HCEC 1CT (cell line): ENCODE results near the gene EFCAB8.
"Not testable (repeated sequence)": the region's sequence is repeated elsewhere in the genome, so short reads cannot be mapped to it uniquely, and the experiment has no call there.

Experiments
- DNase-seq: peaks from one replicate; pipeline ENCODE4 v3.0.0-alpha.2; 2017

EFCAB8 gene

GRCh38 chr20:32973077-32973717 is 114.5 kb downstream of the EFCAB8 start:
- no peak for DNase-seq

- not testable (repeated sequence) for DNase-seq
Measured at GRCh38 chr20:32974204-32975064, 115.7 kb downstream of the EFCAB8 start.

- not testable (repeated sequence) for DNase-seq
Measured at GRCh38 chr20:32975121-32975520, 116.4 kb downstream of the EFCAB8 start.

- DNase-seq = no peak
Measured at GRCh38 chr20:32975698-32976674, 117.3 kb downstream of the EFCAB8 start.

- DNase-seq = no peak
Measured at GRCh38 chr20:32976746-32977145, 118.0 kb downstream of the EFCAB8 start.

GRCh38 chr20:32977281-32978008 is 118.7 kb downstream of the EFCAB8 start:
- DNase-seq = no peak

DNA sequence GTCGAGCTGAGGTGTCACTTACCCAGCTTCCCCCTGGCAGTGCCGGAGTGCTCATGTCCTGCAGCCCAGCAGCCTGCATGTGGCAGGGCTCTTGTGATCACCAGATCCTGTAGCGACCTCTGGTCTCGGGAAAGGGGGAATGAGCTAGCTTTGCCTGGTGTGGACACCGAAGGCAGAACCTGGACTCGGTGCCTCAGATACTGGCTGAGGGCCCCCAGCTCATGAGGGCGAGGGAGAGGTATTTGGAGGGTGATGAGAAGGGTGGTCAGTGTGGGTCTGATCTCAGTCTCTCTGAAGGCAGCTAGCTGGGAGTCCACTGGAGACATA is 119.2 kb downstream of the EFCAB8 start:
- DNase-seq = no peak

- DNase-seq = no peak
Measured at GRCh38 chr20:32979201-32979998, 120.7 kb downstream of the EFCAB8 start.

DNA sequence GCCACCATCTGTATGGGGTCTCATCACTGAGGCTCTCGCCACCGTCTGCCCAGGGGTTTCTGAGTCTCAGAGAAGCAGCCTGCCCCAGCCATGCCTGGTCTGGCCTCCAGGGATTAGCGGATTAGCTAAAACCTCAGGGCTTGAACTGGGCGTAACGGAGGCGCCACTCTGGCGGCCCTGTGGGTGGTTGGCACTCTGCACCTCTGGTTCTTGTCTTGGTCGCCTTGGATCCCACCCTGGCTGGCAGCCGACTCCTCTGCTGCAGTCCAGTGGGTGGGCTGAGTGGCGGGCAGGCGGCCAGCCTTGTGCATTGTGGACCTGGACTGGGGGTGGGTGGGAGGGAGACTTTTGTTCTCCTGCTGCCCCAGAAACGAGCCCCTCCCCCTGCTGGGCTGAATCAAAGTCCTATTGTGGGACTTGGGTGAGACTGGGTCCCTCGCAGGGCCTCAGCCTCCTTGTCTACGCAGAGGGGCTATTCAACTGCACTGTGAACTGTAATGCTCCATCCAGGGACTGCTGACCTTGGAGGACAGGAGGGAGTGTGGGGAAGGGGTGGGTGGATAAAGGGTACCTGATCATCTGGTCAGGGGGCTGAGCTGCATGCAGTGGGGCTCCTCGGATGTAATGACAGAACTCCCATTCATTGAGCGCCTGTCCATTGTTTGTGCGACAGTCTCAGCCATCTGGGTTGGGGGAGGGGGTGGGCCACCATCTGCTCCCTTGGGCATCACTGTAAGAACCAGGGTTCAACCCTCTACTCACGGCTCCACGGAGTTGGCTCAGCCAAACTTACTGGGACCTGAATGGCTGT is 121.6 kb downstream of the EFCAB8 start:
- DNase-seq = no peak

DNA sequence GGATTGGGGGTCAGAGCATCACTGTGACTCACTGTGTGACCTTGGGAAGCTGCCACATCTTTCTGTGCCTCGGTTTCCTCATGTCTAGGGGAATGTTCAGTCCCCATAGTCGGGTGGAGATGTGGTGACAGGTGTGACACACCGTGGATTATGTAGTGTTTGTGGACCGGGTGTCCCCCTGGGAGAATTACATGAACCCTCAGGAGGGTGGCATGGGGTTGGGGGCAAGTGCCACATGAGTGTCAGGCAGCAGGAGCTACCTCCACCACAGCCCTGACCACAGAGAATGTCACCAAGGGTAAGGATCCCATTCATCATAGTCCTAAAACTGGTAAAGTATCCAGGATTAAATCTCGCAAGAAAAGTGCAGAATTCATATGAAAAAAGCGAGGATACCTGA is 122.3 kb downstream of the EFCAB8 start:
- DNase-seq = no peak

GRCh38 chr20:32982617-32983458 is 124.1 kb downstream of the EFCAB8 start:
- DNase-seq = no peak

GRCh38 chr20:32983459-32984112 is 124.9 kb downstream of the EFCAB8 start:
- no peak for DNase-seq

DNA sequence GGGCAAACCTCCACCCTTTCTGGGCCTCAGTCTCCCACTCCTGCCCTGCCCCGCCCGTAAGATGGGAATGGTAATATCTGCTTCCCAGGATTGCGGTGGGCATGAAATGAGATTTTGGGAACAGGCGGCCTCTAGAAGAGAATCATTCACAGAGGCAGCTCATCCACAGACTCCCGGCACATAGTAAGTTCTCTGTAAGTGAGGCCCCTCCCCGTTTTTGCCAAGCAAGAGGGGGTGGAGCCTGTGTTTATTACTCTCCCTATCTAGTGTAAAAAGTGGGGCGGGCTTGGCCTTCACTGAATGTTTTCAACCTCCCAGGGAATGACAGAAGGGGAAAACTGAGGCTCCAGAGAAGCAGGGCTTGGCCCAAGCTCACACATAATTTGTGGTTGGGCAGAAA is 125.5 kb downstream of the EFCAB8 start:
- DNase-seq = no peak

DNA sequence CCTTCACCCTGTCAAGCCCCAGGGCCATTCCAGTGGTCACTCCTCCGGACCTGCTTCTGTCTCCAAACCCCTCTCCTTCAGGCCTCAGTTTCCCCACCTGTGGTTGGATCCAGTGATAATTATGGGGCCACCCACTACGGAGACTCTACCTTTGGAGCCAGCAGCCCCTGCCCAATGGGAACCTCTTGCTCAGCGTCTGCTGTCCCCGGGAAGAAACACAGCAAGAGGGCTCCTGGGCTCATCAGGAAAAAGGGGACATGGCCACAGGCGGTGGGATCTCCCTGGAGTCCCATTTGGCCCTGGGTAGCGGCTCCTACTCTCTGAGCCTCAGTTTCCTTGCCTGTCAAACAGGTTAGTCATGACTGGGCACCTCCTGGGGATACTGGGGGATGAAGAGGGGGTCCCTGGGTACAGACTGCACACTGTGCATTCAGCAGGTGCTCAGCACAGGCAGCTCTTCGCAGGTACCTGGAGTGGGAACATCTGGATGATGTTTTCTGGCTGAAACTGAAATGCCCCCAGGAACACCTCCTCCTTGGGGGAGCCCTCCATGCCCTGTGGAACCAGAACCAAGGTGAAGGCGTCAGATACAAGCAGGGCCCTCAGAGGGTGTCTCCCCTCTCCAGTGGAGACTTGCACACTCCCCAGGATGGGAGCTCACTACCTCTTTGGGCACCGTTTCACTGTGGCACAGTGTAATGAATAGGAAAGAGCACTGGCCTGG is 126.1 kb downstream of the EFCAB8 start:
- no peak for DNase-seq

DNA sequence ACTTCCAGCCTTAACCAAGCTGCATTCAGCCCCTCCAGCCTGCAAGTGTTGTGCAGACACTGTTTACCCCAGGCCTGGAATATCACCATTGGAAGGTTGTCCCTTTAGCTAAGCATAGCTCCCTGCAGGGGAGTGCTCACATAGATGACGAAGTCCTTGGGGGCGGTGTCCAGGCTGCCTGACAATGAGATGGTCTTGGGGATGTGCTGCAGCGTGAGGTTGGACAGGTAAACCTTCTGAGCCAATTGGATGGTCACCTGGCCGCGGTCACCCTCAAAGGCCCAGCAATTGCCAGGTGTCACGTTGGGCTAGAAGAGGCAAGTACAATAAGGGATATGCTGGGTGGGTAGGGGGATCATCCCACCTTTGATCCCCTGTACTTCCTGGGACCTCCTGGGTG is 126.9 kb downstream of the EFCAB8 start:
- no peak for DNase-seq

DNA sequence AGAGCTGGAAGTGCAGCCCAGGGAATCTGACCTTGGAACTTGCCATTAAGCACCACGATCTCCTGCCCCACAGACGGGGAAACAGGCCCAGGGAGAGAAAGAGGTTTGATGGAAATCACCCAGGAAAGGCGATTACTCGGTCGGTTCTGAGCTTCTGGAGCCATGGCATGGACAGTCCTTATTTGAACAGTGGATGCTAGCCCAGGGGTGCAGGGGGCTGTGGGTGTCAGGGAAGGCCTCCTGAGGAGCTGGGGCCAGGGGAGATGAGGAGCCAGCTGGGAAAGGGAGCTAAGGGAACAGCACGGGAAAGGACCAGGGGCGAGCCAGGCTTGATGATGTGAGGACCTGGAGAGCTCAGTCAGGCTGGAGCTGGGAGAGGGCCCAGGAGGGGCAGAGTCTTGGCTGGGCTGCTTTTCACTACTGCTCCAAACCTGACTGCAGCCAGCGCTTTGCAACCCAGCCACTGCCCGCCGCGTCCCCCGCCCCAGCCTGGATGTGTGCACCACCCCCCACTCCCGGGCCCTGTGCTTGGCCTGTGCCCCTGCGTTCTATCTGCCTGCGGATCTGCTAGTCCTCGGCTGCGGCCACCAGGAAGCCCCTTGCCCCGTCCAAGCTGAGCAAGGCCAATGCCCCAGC is 127.7 kb downstream of the EFCAB8 start:
- DNase-seq = no peak

- no peak for DNase-seq
Measured at GRCh38 chr20:32987044-32987825, 128.5 kb downstream of the EFCAB8 start.
